HepG2 (cell line): ENCODE results near the gene DPT. TPM values are rescaled to one million over a fixed set of nuclear protein-coding genes. Genes with fewer than 3 reads are reported as not detected.
A peak's percentile ranks its signal among the peaks of the same experiment; 100 is the strongest.

Source experiments
- ATF6 ChIP-seq: sonication (generic); formaldehyde crosslinking; conservative IDR thresholded peaks from 2 replicates; pipeline ENCODE4 v1.4.0; 2020; ENCODE audit warnings: missing genetic modification reagents
- HMG20A ChIP-seq: IDR thresholded peaks from 2 replicates; pipeline ENCODE4 v1.6.1; 2016; ENCODE audit warnings: borderline replicate concordance
- HNRNPLL ChIP-seq: fragments of 200-400 bp; formaldehyde crosslinking; IDR thresholded peaks from 2 replicates; pipeline ENCODE4 v1.6.1; 2017; ENCODE audit warnings: mild to moderate bottlenecking, low read depth, low read length; ENCODE audit not compliant: poor library complexity, severe bottlenecking
- KAT2B ChIP-seq: fragments of 150-350 bp; IDR thresholded peaks from 2 replicates; pipeline ENCODE4 v1.6.1; 2014; ENCODE audit warnings: low read depth, low read length, borderline replicate concordance
- MBNL3 ChIP-seq: fragments of 250-450 bp; sonication (Bioruptor Pico); conservative IDR thresholded peaks from 2 replicates; pipeline ENCODE4 v1.8.0; 2022; ENCODE audit warnings: mild to moderate bottlenecking, inconsistent platforms
- MYC ChIP-seq: sonication (generic); formaldehyde crosslinking; IDR thresholded peaks from 2 replicates; pipeline ENCODE4 v1.9.0; 2021; ENCODE audit warnings: missing genetic modification reagents, borderline replicate concordance
- POLR2AphosphoS5 ChIP-seq: IDR thresholded peaks from 2 replicates; pipeline ENCODE4 v1.6.1; 2012; ENCODE audit warnings: low read depth, low read length
- SYNCRIP ChIP-seq: fragments of 200-400 bp; formaldehyde crosslinking; IDR thresholded peaks from 2 replicates; pipeline ENCODE4 v1.6.1; 2018; ENCODE audit warnings: mild to moderate bottlenecking, low read depth, low read length; ENCODE audit not compliant: insufficient read depth
- UBTF ChIP-seq: sonication (generic); formaldehyde crosslinking; IDR thresholded peaks from 2 replicates; pipeline ENCODE4 v1.4.0; 2020; ENCODE audit warnings: mild to moderate bottlenecking, missing genetic modification reagents
- YEATS4 ChIP-seq: sonication (generic); formaldehyde crosslinking; IDR thresholded peaks from 2 replicates; pipeline ENCODE4 v1.4.0; 2020; ENCODE audit warnings: missing genetic modification reagents, borderline replicate concordance
- ZBTB49 ChIP-seq: sonication (generic); formaldehyde crosslinking; IDR thresholded peaks from 2 replicates; pipeline ENCODE4 v1.4.0; 2020; ENCODE audit warnings: missing genetic modification reagents, borderline replicate concordance
- ZNF607 ChIP-seq: sonication (generic); formaldehyde crosslinking; IDR thresholded peaks from 2 replicates; pipeline ENCODE4 v1.5.1; 2020; ENCODE audit warnings: missing genetic modification reagents, mild to moderate bottlenecking, borderline replicate concordance
- polyA plus RNA-seq, 8 experiments: library from polyadenylated mRNA; depleted of rRNA in 3 of 8; stranded (reverse) in 7 of 8; unstranded in 1 of 8; fragments of >200 nt; fragmentation: Illumina TruSeq in 4 of 8; extraction: Trizol in 4 of 8; gene quantifications; 2 replicates each; pipeline versions ENCODE4 v1.2.1 to v1.2.3, GENCODE V29; 2011 to 2016; ENCODE audit warnings: low read depth in 4 of 8, missing spikeins in 1 of 8, mixed read lengths in 1 of 8; ENCODE audit not compliant: insufficient read depth in 1 of 8
- total RNA-seq, 5 experiments: library from RNA; depleted of rRNA; stranded (reverse); fragments of >200 nt; fragmentation: Illumina TruSeq; extraction: Trizol; gene quantifications; 2 replicates each; pipeline ENCODE4 v1.2.3, GENCODE V29; 2016; ENCODE audit warnings: low read depth in 1 of 5
- TF ChIP-seq, protein P1 (sequence below): sonication (generic); formaldehyde crosslinking; IDR thresholded peaks from 2 replicates; pipeline ENCODE4 v1.5.0; 2020; ENCODE audit warnings: missing genetic modification reagents
- TF ChIP-seq, protein P2 (sequence below): sonication (generic); formaldehyde crosslinking; IDR thresholded peaks from 2 replicates; pipeline ENCODE4 v1.4.0; 2020; ENCODE audit warnings: missing genetic modification reagents

Gene DPT
- total and polyA plus RNA-seq, 2 of the 13 experiments (the other 11 are each of a cell fraction or from before 2014, with no cell fraction given) = 0.04 TPM; not detected in 1

DNA sequence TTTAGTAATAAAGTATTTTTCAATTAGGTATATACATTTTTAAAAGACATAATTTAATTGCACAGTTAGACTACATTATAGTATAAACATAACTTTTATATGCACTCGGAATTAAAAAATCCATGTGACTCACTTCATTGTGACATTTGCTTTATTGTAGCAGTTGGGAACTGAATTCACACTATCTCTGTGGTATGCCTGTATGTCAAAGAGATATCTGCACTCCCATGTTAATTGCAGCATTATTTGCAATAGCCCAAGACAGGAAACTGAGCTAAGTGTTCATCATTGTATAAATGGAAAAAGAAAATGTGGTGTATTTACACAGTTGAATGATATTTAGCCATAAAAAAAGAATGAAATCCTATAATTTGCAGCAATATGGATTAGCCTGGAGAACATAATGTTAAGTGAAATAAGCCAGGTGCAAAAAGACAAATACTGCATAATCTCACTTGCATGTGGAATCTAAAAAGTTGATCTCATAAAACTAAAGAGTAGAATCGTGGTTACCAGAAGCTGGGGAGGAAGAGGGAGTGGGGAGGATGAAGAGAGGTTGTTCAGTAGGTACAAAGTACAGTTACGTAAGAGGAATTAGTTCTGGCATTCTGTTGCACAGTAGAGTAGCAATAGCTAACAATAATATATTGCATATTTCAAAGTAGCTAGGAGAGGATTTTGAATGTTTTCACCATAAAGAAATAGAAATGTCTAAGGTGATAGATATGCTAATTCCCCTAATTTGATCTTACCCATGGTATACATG is 64.8 kb downstream of the DPT start (continued):
- TF ChIP-seq HMG20A (peak; percentile 77; the same call in 1 of the 2 replicates), YEATS4 (CRISPR knock-in tag) (no peak), UBTF (CRISPR knock-in tag) (no peak), ZNF607 (CRISPR knock-in tag) (no peak), POLR2AphosphoS5 (no peak), ZBTB49 (no peak), HNRNPLL (no peak), KAT2B (no peak), MBNL3 (CRISPR knock-in tag) (no peak), MYC (CRISPR knock-in tag) (no peak), SYNCRIP (no peak), ATF6 (CRISPR knock-in tag) (no peak)
- TF ChIP-seq, protein P1, sequence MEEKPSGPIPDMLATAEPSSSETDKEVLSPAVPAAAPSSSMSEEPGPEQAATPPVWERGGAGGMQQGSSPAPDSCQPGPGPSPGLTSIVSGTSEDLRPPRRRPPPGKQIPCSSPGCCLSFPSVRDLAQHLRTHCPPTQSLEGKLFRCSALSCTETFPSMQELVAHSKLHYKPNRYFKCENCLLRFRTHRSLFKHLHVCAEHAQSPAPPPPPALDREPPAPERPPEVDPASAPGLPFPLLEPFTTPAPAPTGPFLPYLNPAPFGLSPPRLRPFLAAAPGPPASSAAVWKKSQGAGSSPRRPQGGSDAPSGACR (CRISPR knock-in tag) = 0 out of 2 replicates have a peak, but pooled peaks have one; percentile 21
- TF ChIP-seq, protein P2, sequence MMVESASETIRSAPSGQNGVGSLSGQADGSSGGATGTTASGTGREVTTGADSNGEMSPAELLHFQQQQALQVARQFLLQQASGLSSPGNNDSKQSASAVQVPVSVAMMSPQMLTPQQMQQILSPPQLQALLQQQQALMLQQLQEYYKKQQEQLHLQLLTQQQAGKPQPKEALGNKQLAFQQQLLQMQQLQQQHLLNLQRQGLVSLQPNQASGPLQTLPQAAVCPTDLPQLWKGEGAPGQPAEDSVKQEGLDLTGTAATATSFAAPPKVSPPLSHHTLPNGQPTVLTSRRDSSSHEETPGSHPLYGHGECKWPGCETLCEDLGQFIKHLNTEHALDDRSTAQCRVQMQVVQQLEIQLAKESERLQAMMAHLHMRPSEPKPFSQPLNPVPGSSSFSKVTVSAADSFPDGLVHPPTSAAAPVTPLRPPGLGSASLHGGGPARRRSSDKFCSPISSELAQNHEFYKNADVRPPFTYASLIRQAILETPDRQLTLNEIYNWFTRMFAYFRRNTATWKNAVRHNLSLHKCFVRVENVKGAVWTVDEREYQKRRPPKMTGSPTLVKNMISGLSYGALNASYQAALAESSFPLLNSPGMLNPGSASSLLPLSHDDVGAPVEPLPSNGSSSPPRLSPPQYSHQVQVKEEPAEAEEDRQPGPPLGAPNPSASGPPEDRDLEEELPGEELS (CRISPR knock-in tag) = no peak
